RWPE2 (cell line): ENCODE results near the gene PRADC1.
"Not testable (repeated sequence)": the region's sequence is repeated elsewhere in the genome, so short reads cannot be mapped to it uniquely, and the experiment has no call there.

Source experiments
- ATAC-seq: fragments of 200-7000 bp; cut with Tn5 transposase; 3 replicates; pipeline ENCODE4 v1.9.1; 2021; ENCODE audit warnings: low read depth
- DNase-seq: peaks from one replicate; pipeline ENCODE4 v3.0.0-alpha.2; 2020; ENCODE audit warnings: low spot score
- H3K27ac ChIP-seq: fragments of 450-650 bp; 2 replicates; pipeline ENCODE4 v1.5.1; 2017; ENCODE audit warnings: mild to moderate bottlenecking; ENCODE audit not compliant: poor library complexity, severe bottlenecking
- H3K27me3 ChIP-seq: fragments of 250-450 bp; sonication (Bioruptor Pico); 2 replicates; pipeline ENCODE4 v1.5.1; 2021; ENCODE audit warnings: mild to moderate bottlenecking, moderate library complexity; ENCODE audit not compliant: insufficient read depth, poor library complexity, severe bottlenecking
- H3K36me3 ChIP-seq: fragments of 250-450 bp; sonication (Bioruptor Pico); 2 replicates; pipeline ENCODE4 v1.5.1; 2020; ENCODE audit warnings: low read depth, mild to moderate bottlenecking, moderate library complexity
- H3K4me1 ChIP-seq: fragments of 250-450 bp; sonication (Bioruptor Pico); 2 replicates; pipeline ENCODE4 v1.5.1; 2021; ENCODE audit warnings: mild to moderate bottlenecking, moderate library complexity; ENCODE audit not compliant: insufficient read depth, poor library complexity, severe bottlenecking
- H3K4me3 ChIP-seq: fragments of 250-450 bp; sonication (Bioruptor Pico); 2 replicates; pipeline ENCODE4 v1.5.1; 2021; ENCODE audit warnings: mild to moderate bottlenecking, moderate library complexity; ENCODE audit not compliant: severe bottlenecking
- H3K9me3 ChIP-seq: fragments of 250-450 bp; sonication (Bioruptor Pico); 2 replicates; pipeline ENCODE4 v1.5.1; 2021; ENCODE audit warnings: mild to moderate bottlenecking, moderate library complexity; ENCODE audit not compliant: severe bottlenecking
- TF ChIP-seq, protein P1 (sequence below): fragments of 450-650 bp; IDR thresholded peaks from one replicate; pipeline ENCODE4 v1.5.1; 2017; ENCODE audit warnings: mild to moderate bottlenecking, moderate library complexity; ENCODE audit not compliant: poor library complexity, severe bottlenecking

The PRADC1 gene

GRCh38 chr2:73265298-73266060 is 32.4 kb upstream of the PRADC1 start:
- no peak overlapping the region for H3K4me3 ChIP-seq
- no peaks in the 10 kb centered on the region for H3K9me3 ChIP-seq
- no peak for DNase-seq
- peaks cover 5% of the 10 kb centered on the region for H3K4me1 ChIP-seq
- no peaks in the 10 kb centered on the region for H3K27me3 ChIP-seq
- TF ChIP-seq, protein P1, sequence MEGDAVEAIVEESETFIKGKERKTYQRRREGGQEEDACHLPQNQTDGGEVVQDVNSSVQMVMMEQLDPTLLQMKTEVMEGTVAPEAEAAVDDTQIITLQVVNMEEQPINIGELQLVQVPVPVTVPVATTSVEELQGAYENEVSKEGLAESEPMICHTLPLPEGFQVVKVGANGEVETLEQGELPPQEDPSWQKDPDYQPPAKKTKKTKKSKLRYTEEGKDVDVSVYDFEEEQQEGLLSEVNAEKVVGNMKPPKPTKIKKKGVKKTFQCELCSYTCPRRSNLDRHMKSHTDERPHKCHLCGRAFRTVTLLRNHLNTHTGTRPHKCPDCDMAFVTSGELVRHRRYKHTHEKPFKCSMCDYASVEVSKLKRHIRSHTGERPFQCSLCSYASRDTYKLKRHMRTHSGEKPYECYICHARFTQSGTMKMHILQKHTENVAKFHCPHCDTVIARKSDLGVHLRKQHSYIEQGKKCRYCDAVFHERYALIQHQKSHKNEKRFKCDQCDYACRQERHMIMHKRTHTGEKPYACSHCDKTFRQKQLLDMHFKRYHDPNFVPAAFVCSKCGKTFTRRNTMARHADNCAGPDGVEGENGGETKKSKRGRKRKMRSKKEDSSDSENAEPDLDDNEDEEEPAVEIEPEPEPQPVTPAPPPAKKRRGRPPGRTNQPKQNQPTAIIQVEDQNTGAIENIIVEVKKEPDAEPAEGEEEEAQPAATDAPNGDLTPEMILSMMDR = no peak
- H3K27ac ChIP-seq = no peak overlapping the region
- no peaks in the 10 kb centered on the region for H3K36me3 ChIP-seq
- no peak for ATAC-seq

DNA sequence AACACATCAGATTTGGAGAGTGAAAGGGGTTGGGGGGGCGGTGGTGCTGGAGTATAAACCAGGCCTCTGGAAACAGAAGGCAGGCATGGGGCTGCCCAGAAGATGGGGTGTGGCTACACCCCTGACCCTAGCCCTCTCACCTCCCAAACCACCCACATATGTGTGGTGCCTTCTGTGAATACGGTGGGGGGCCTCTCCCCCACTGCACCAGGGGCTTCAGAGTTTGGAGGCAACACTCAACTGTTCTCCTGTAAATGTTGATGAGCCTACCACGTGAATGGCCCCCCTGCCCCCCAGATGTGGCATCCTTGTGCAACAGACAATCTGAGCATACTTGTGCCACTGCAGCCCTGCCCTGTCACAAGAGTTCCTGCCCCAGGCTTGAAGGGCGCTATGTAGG is 31.7 kb upstream of the PRADC1 start:
- ATAC-seq (no peak), DNase-seq (no peak)
- H3K4me3 ChIP-seq = no peak overlapping the region
- H3K9me3 ChIP-seq = no peaks in the 10 kb centered on the region
- no peaks in the 10 kb centered on the region for H3K36me3 ChIP-seq
- no peaks in the 10 kb centered on the region for H3K27me3 ChIP-seq
- H3K27ac ChIP-seq = no peak overlapping the region
- TF ChIP-seq, protein P1 = no peak
- H3K4me1 ChIP-seq = peaks cover 5% of the 10 kb centered on the region

DNA sequence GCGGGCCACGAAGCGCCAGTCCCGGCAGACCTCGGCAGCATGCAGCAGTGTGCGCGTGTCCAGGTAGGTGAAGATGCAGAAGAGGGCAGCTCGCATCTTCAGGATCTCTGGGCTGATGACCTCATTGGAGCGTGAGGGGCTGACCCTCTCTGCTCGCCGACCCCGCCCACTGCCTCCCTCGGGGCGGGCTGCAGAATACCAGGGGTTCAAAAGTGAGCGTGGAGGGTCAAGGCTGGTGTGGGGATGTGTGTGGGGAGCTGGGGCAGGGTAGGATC is 31.2 kb upstream of the PRADC1 start:
- Histone ChIP-seq H3K36me3 (no peaks in the 10 kb centered on the region), H3K4me3 (no peak overlapping the region), H3K4me1 (peaks cover 5% of the 10 kb centered on the region), H3K27me3 (no peaks in the 10 kb centered on the region), H3K9me3 (no peaks in the 10 kb centered on the region), H3K27ac (no peak overlapping the region)
- ATAC-seq = no peak
- DNase-seq = no peak
- TF ChIP-seq, protein P1 = no peak

- no peak overlapping the region for H3K4me3 ChIP-seq
- H3K27ac ChIP-seq = no peak overlapping the region
- no peaks in the 10 kb centered on the region for H3K27me3 ChIP-seq
- peaks cover 5% of the 10 kb centered on the region for H3K4me1 ChIP-seq
- DNase-seq (no peak), ATAC-seq (no peak)
- TF ChIP-seq, protein P1 = no peak
- H3K36me3 ChIP-seq = no peaks in the 10 kb centered on the region
- no peaks in the 10 kb centered on the region for H3K9me3 ChIP-seq
These were observed 30.7 kb upstream of the PRADC1 start for GRCh38 chr2:73263540-73264331.

GRCh38 chr2:73262691-73263429 is 29.8 kb upstream of the PRADC1 start:
- H3K27me3 ChIP-seq, H3K9me3 ChIP-seq, H3K36me3 ChIP-seq, DNase-seq, H3K27ac ChIP-seq, ATAC-seq, H3K4me3 ChIP-seq, H3K4me1 ChIP-seq: not testable (repeated sequence)
